Peyer's patch (tissue), 4 donors: ENCODE results near the gene STAMBPL1.

Source experiments
- POLR2A ChIP-seq, 2 donors: fragments of 450-650 bp; IDR thresholded peaks; one replicate each; pipeline ENCODE4 v1.5.1; 2017; ENCODE audit warnings: antibody characterized with exemption in 2 of 2, mild to moderate bottlenecking in 2 of 2, moderate library complexity in 2 of 2
- TF ChIP-seq, protein P1 (sequence below), 6 experiments: fragments of 450-650 bp in 4 of 6; fragments of 200-600 bp in 2 of 6; sonication (generic) in 1 of 6; IDR thresholded peaks; one replicate each; pipeline ENCODE4 v1.5.1; 2017 to 2019; ENCODE audit warnings: antibody characterized with exemption in 6 of 6, mild to moderate bottlenecking in 3 of 6, moderate library complexity in 1 of 6

DNA sequence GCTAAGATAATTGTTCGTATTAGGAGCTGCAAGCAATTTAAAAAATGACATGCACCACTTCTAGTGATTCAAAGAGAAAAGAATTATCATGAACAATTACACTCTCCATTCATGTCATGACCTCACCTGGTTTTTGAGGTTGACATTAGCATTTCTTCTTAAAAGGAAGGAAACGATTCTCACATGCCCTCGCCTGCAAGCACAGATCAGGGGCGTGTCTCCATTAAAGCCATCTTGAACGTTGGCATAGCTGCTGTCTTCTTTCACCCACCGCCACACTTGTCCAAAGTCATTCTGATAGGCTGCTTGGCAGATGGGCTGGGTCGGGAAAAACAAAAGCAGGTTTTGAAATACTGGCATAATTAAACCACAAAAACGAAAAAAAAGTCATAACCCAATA is 48.3 kb upstream of the STAMBPL1 start:
- TF ChIP-seq POLR2A (IDR thresholded peaks at IDR 0.05): no peak
- TF ChIP-seq, protein P1, sequence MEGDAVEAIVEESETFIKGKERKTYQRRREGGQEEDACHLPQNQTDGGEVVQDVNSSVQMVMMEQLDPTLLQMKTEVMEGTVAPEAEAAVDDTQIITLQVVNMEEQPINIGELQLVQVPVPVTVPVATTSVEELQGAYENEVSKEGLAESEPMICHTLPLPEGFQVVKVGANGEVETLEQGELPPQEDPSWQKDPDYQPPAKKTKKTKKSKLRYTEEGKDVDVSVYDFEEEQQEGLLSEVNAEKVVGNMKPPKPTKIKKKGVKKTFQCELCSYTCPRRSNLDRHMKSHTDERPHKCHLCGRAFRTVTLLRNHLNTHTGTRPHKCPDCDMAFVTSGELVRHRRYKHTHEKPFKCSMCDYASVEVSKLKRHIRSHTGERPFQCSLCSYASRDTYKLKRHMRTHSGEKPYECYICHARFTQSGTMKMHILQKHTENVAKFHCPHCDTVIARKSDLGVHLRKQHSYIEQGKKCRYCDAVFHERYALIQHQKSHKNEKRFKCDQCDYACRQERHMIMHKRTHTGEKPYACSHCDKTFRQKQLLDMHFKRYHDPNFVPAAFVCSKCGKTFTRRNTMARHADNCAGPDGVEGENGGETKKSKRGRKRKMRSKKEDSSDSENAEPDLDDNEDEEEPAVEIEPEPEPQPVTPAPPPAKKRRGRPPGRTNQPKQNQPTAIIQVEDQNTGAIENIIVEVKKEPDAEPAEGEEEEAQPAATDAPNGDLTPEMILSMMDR (IDR thresholded peaks at IDR 0.05): no peak
